T-helper 1 cell treated with Interleukin-12 subunit alpha and Interleukin-12 subunit beta and Interleukin-4 antibody, amounts not matched to agents 30 ng/mL and 1 ng/mL, for 36 hours (primary cell): ENCODE measurements around the gene DDX23. TPM values are rescaled to one million over a fixed set of nuclear protein-coding genes. Genes with fewer than 3 reads are reported as not detected.

Experiments used
- total RNA-seq: library from RNA; stranded (reverse); gene quantifications from 2 replicates; pipeline ENCODE4 v1.2.3, GENCODE V29; 2022

The DDX23 gene
- total RNA-seq, 1 donor from 2014 or later, result 125 TPM

Other genes starting within 250 kb of the DDX23 start
- gene KANSL2, start 169.9 kb downstream of the DDX23 start, total RNA-seq, result 46.1 and 48.9 TPM in 2 replicates
- 49.1 and 59.0 TPM in 2 replicates for gene CCNT1, start 135.5 kb downstream of the DDX23 start, total RNA-seq
- gene ADCY6, start 63.1 kb downstream of the DDX23 start, total RNA-seq, result 0.22 and 0.32 TPM in 2 replicates
- 16.5 and 17.1 TPM in 2 replicates for gene CACNB3, start 33.7 kb downstream of the DDX23 start, total RNA-seq
- 4.0 and 5.6 TPM in 2 replicates for gene RND1, start 13.7 kb upstream of the DDX23 start, total RNA-seq
- gene FKBP11, start 73.3 kb upstream of the DDX23 start, total RNA-seq, result 74.2 and 83.6 TPM in 2 replicates
- 150 and 164 TPM in 2 replicates for gene ARF3, start 105.3 kb upstream of the DDX23 start, total RNA-seq
- gene WNT10B, start 119.6 kb upstream of the DDX23 start, total RNA-seq, result 1.3 and 1.6 TPM in 2 replicates
- gene WNT1, start 126.2 kb upstream of the DDX23 start, total RNA-seq, result 0.22 TPM in 1 of 2 replicates, not detected in the other
- 0.07 and 0.29 TPM in 2 replicates for gene DDN, start 147.2 kb upstream of the DDX23 start, total RNA-seq
- gene PRKAG1, start 166.6 kb upstream of the DDX23 start, total RNA-seq, result 73.7 and 74.8 TPM in 2 replicates
- gene KMT2D, start 208.6 kb upstream of the DDX23 start, total RNA-seq, result 107 and 123 TPM in 2 replicates
- 10.4 and 11.1 TPM in 2 replicates for gene RHEBL1, start 217.8 kb upstream of the DDX23 start, total RNA-seq
- 0.07 TPM in 1 of 2 replicates, not detected in the other for gene DHH, start 242.6 kb upstream of the DDX23 start, total RNA-seq